ENCODE results near the gene UNKL.

The UNKL gene

DNA sequence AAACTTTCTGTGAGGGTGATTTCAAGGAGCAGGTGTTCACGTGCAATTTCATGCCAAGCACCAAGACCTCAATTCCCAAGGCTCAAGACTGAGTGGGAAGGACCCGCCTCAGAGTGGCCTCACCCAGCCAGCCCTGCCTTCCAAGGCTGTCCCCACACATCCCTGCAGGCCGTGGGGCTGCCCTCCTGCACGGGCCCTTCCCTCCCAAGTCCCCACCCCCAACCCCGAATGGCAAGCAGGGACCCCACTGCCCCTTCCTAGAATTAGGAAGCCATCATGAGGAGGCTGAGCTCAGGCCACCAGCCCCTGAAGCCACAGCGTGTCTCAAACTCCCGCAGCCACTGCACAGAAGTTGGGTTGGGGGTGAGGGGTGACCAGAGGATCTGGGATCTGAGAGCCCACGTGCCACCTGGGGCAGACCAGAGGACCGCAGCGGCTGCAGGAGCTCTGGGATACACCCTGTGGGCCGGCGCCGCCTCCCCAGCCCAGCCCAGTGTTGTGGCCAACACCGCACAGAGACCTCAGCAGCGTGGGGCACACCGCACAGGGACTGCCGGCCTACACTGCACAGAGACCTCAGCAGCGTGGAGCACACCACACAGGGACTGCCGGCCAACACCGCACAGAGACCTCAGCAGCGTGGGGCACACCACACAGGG, 42.1 kb downstream of the UNKL start:
- no peak for DNase-seq

DNA sequence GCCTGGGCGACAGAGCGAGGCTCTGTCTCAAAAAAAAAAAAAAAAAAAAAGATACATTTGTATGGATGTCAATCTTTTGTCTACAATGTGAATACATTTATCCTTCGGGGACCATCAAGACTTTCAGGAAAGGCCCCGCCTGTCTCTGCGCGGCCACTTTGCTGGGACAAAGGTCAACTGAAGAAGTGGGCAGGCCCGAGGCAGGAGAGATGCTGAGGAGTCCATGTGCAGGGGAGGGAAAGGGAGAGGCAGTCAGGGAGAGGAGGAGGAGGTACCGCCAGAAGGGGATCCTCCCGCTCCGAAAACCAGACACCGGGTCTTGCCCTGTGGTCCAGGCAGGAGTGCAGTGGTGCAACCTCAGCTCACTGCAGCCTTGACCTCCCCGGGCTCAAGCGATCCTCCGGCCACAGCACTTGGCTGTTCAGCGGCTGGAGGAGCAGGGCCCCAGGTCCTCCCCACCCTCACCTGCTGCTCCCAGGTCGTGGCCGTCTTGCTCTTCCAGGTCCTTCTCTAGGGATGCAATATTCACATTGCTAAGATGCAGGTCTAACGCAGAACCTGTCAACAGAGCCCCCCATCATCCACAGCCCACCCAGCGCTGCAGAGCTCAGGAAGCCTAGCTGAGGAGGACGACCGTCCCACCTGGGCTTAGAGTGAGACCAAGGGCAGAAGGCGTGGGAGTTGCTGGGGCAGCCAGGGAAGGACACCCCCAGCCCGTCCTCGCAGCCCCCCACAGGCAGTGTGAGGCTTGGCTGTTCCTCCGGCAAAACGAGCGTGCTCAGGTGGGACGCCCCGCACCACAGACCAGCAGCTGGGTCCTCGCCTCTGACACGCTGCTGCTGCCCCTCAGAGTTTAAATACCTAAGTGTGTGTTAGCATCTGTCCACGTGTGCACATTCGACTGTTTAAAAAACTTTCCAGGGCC, 43.2 kb downstream of the UNKL start:
- no peak for DNase-seq

DNA sequence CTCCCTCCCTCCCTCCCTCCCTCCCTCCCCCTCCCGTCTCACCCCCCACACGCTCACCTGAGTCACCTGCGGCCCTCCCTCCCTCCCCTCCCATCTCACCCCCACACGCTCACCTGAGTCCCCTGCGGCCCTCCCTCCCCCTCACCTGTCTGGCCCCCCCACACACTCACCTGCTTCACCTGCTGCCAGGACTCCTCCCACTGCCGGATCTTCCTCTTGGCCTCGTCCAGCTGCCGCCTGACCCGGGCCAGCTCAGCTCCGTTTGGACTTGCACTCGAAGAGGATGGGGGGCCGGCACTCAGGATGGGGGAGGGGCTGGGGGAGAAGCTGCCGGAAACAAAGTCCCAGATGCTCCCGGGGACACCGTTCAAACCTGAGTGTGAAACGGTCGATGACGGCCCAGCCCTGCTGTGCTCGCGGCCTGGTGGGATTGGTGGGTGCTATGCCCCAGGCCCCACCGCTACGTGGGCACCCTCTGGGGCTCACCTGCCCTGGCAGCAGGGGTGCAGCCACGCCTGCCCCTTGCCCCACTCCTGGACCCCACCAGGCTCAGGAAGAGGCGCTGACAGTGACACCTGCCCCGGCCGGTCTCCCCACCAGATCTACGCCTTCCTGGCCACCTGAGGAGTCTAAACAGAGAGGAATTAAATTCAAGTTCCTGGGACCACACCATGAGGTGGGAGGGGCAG, 46.9 kb downstream of the UNKL start:
- DNase-seq: no peak

DNA sequence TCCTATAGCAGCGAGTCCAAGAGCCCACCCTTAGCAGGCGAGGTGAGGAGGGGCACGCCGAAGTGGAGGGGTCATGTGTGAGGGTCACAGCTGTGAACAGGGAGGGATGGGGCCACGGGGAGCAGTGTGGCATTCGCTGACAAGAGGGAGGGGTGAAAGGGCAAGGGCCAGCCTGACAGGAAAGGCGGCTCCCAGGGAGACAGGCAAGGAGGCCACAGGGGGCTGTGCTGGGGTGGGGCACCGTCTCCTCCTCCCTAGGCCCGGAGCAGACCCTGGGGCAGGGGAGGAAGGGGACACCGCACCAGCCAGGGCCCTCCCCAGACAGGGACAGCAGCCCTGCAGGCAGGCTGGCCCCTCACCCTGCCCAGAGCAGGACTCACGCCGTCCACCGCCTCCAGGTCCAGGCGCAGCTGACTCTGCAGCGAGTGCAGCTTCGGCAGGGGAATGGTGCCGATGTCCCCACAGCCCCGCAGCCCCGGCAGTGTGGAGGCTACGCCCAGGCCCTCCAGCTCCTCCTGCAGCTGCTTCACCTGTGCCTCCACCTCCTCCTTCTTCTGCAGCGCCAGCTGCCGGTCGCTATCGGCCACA, 47.7 kb downstream of the UNKL start:
- DNase-seq: no peak

DNA sequence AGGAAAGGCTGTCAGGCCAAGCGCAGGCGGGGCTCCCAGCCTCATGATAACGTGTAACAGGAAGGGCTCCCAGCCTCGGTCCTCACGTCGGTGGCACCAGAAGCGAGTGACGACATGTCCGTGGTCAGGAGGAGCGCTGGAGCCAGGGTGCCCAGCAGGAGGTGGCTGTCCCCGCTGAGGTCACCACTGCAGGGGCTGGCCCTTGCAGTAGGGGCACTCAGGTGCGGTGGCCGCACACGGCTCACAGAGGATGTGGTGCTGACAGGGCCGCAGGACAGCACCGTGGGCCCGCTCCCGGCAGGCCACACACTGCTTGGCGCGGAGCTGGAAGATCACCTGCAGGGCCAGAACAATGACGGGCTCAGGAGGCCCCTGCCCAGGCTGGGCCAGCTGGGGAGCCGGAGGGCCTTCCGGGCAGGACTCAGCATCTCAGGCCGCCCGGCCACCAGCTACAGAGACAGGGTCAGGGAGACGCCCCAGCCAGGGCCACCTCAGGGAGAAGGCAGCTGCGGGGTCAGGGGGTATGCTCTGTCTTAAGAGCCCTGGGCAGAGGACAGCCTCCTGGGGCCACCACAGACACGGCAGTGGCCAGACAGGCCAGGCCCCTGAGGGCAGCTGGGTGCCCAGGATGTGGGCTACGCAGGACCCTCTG, 48.3 kb downstream of the UNKL start:
- DNase-seq: no peak

- no peak for DNase-seq
Observed at GRCh38 chr16:1364510-1364909, 50.0 kb downstream of the UNKL start.

GRCh38 chr16:1363501-1364041, 50.9 kb downstream of the UNKL start:
- DNase-seq: peak; percentile 67

- no peak for DNase-seq
Observed at GRCh38 chr16:1362807-1363206, 51.7 kb downstream of the UNKL start.

DNA sequence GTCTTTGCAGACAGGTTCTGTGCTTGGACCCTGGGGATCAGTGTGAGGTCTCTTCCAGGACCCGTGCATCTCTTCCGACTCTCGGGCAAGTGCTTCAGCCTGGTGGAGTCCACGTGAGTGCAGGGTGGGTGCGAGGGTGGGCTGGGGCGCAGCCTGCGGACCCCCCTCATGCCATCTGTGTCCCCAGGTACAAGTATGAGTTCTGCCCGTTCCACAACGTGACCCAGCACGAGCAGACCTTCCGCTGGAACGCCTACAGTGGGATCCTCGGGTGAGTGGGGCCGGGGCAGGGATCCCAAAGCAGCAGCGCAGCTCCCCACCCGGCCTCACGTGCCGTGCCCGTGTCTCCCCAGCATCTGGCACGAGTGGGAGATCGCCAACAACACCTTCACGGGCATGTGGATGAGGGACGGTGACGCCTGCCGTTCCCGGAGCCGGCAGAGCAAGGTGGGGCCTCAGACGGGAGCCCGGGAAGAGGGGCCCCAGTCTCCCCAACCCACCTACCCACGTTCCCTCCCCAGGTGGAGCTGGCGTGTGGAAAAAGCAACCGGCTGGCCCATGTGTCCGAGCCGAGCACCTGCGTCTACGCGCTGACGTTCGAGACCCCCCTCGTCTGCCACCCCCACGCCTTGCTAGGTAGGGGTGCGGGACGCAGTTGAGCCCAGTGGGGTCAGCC, 52.7 kb downstream of the UNKL start:
- DNase-seq: no peak

DNA sequence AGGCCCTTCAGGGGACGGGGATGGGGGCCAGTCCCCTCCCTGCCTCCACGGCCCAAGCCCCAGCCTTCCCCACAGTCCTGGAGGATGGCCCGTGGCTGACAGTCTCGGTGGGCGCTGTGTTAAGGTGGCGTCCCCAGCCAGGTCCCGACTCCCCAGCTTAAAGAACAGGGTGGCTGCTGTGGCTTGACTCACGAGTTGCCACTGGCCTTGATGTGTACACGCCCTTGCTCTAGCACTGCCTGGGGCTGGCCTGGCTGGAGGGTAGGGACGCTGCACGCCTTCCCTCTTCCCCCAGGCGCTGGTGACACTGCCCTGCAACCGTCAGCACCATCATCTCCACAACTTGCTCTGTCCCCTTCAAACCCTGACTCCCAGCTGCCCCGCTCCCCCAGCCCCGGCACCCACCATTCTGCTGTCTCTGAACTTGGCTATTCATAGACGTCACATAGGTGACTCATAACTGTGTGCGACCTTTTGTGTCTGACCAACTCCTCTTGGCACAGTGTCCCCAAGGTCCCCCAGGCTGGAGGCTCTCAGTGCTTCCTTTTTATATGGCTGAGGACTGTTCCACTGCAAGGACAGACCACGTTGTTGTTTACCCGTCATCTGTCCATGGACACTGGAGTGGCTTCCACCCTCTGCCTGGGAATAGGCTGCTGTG, 56.5 kb downstream of the UNKL start:
- no peak for DNase-seq

DNA sequence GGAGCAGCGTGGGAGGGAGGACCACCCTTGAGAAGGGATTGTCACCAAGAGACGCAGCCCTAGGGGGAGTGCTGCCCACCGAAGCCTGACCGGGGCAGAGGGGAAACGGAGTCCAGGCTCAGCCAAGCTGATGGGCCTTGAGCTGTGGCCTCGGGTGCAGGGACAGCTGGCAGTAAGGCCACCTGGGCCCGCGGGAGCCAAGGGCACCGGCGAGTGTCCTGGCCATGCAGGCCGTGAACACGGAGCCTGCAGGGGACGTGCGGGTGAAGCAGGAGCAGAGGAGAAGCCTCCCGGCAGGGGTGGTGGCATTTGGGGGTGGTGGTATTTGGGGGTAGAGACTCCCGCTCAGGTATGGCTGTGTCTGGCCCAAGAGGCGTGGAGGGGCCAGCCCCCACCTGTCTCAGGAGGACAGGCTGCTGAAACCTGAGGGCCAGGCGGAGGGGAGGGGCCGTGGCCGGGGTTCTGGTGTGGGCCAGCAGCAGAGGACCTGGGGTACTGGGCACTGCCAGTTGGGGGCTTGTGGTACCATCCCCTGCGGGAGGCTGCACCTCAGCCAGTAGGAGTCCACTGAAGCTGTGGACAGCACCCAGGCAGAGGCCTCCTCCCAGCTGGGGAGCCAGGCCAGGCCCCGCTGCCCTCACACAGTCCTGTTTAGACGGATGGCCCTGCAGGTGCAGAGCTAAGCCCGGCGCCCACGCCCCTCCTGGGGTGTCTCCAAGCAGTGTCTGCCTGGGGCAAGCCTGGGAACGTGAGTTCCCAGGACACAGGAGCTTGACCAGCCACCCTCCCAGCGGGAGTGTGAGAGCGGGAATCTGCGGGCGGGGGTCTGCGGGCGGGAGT, 58.2 kb downstream of the UNKL start:
- DNase-seq: no peak

DNA sequence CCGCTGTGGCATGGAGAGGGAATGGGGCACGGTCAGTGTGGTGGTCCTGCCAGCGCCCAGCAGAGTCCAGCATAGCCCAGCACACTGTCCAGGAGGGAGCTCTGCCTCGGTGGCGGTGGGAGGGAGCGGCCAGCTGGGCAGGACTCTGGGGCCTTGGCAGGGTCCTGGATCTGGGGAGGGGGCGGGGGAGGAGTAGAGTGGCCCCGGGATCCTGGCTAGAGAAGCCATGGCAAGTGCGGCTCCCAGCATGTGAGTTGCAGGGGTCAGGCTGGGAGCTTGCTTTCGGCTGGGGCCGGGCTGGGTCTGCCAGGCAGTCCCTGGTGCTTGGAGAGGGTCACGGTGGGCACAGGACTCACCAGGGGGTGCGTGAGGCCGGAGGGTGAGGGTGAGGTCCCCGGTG, 58.9 kb downstream of the UNKL start:
- DNase-seq: no peak

- no peak for DNase-seq
Observed at GRCh38 chr16:1354815-1355540, 59.5 kb downstream of the UNKL start.

DNA sequence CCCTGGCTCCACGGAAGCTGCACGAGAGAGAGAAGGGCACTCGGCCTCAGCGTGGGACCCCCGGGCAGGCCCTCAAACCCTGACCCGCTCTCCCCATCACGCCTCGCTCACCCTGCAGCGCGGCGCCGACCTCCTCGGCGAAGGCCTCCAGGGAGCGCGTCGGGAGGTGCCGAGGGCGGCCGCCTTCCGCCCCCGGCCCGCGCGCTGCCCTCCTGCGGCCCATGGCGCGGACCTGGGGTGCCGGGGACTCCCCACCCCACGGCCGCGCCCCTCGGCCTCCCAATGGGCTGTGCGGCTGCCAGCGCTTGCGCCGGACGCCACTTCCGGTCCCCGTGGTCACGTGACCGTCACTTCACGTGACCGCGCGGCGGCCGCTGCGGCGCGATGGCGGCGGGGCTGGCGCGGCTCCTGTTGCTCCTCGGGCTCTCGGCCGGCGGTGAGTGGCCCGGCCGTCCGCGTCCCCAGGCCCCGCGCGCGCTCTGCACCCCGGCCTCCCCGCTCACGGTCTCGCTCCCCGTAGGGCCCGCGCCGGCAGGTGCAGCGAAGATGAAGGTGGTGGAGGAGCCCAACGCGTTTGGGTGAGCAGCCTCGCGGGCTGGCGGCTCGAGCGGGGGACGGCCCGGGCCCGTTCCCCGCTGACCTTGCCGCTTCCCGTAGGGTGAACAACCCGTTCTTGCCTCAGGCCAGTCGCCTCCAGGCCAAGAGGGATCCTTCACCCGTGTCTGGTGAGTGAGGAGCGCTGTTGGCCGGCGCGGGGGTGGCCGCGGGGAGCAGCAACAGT, 62.7 kb downstream of the UNKL start, which contains the start of the genes GNPTG and TSR3:
Gene GNPTG (plus strand): TSS at position 350 of the 781 bp plus-strand sequence. CDS start 35 bp downstream, at position 385.
Gene TSR3 (minus strand): TSS at position 297 of the 781 bp plus-strand sequence. CDS start 74 bp downstream, at position 223.
- peak; percentile 82 for DNase-seq

GRCh38 chr16:1351215-1351581, 63.3 kb downstream of the UNKL start:
- DNase-seq: no peak

DNA sequence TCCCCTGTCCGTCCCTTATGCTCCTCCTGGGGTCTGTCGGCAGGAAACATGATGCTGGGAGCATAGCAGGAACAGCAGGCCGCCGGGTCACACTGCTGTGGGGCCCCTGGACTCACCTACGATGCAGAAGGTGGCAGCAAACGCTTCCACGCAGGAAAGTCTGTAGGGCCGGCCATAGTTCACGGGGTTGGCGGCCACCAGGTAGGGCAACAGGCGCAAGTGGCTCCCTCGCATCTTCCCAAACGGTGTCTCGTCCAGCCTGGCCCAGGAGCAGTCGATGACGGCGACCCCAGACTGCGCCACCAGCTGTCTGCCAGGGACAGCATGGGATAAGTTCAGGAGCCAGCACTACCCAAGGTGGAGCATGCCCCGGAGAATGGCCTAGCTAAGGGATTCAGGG, 63.8 kb downstream of the UNKL start:
- DNase-seq: no peak

GRCh38 chr16:1349951-1350350, 64.6 kb downstream of the UNKL start:
- no peak for DNase-seq

GRCh38 chr16:1349351-1349750, 65.2 kb downstream of the UNKL start:
- DNase-seq: no peak

DNA sequence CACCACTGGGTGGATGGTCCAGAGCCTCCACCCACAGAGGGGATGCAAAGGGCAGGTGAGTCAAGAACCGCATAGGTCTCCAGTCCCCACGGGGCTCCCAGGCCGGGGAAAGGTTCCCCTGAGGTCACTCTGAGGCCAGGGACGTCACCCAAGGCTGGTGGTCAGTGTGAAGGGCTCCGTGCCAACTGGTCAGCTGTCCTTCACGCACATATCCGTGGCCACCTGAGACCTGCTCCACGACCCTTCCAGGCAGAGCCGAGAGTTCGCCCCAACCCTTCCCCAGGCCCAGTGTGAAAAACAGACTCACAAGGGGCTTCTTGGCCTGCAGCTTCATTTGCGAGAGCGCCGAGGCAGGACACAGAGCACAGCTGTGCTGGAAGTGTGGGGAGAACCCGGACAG, 65.6 kb downstream of the UNKL start:
- DNase-seq: no peak

All from activated gamma-delta T cell treated with Interleukin-2 at 50 U/mL for 16 hours (primary cell).